Measurements from ENCODE around the gene MAPK4. TPM values are rescaled to one million over a fixed set of nuclear protein-coding genes. Genes with fewer than 3 reads are reported as not detected.
"Not testable (repeated sequence)": the region's sequence is repeated elsewhere in the genome, so short reads cannot be mapped to it uniquely, and the experiment has no call there.

Gene MAPK4
- total RNA-seq, 1 experiment from 2014 or later, result 0.21 TPM

DNA sequence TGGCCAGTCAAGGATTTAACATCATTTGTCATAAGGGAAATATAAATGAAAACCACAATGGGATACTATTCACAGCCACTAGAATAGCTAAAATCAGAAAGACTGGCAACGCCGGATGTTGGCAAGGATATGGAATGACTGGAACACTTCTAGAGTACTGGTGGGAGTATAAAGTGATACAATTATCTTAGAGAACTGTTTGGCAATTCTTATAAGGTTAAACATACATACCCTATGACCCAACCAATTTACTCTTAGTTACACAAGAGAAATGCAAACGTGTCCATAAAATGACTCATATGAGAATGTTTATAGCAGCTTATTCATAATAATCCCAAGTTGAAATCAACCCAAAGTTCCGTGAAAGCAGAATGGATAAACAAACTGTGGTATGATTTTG lies 35.1 kb downstream of the MAPK4 start:
- peak; percentile 88 for DNase-seq (ENCODE audit: unreplicated experiment)
- H3K4me3 Mint-ChIP-seq (ENCODE audit: unreplicated experiment), result no peak overlapping the region
- no peak overlapping the region for H3K27ac Mint-ChIP-seq (ENCODE audit: low read depth, unreplicated experiment)
- intact Hi-C loops (cut with micrococcal nuclease), result no loop called here
- no peaks in the 10 kb centered on the region for H3K36me3 Mint-ChIP-seq (ENCODE audit: insufficient read depth, unreplicated experiment)
- TF ChIP-seq, protein P1, sequence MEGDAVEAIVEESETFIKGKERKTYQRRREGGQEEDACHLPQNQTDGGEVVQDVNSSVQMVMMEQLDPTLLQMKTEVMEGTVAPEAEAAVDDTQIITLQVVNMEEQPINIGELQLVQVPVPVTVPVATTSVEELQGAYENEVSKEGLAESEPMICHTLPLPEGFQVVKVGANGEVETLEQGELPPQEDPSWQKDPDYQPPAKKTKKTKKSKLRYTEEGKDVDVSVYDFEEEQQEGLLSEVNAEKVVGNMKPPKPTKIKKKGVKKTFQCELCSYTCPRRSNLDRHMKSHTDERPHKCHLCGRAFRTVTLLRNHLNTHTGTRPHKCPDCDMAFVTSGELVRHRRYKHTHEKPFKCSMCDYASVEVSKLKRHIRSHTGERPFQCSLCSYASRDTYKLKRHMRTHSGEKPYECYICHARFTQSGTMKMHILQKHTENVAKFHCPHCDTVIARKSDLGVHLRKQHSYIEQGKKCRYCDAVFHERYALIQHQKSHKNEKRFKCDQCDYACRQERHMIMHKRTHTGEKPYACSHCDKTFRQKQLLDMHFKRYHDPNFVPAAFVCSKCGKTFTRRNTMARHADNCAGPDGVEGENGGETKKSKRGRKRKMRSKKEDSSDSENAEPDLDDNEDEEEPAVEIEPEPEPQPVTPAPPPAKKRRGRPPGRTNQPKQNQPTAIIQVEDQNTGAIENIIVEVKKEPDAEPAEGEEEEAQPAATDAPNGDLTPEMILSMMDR (IDR thresholded peaks at IDR 0.05; ENCODE audit: unreplicated experiment), result no peak
- BruUV-seq (replicated peaks), result no TSS peak
- ChIA-PET CTCF (interaction anchor here (0.7 kb wide), 1 partner anchor 215 kb away, joined by 3 read pairs; no protein-coding TSS in a partner anchor), POLR2A (interaction anchor here (0.8 to 1.4 kb wide), 2 partner anchors 19 to 33 kb away, joined by 3 read pairs; no protein-coding TSS in a partner anchor)
- H3K9me3 Mint-ChIP-seq (ENCODE audit: unreplicated experiment), result peaks cover 9% of the 10 kb centered on the region
- H3K4me1 Mint-ChIP-seq (ENCODE audit: insufficient read depth, unreplicated experiment), result no peaks in the 10 kb centered on the region
- H3K27me3 Mint-ChIP-seq (ENCODE audit: insufficient read depth, unreplicated experiment), result no peaks in the 10 kb centered on the region

DNA sequence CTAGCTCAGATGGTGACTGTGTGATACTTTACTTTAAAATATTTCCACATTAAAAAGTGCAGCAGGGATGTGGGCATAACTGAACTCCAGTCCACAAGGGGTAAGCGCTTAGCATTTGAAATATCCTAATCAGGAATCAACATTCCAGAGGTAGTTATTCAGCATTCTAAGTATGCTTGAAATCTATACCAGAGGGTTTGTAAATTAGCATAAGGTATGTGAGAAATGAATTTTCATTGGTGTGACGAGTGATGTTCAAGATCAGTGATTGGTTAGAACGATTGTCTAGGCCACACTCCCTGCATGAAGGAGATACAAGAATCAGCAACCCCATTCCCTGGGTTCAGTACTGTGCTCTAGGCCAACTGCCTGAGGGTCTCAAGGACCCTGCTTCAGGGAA lies 42.6 kb downstream of the MAPK4 start:
- no peak overlapping the region for H3K27ac Mint-ChIP-seq (ENCODE audit: low read depth, unreplicated experiment)
- ChIA-PET POLR2A (interaction anchor here (0.7 kb wide), 1 partner anchor 100 kb away, joined by 3 read pairs; no protein-coding TSS in a partner anchor), CTCF (no interaction called here)
- no TSS peak for BruUV-seq (replicated peaks)
- H3K36me3 Mint-ChIP-seq (ENCODE audit: insufficient read depth, unreplicated experiment), result no peaks in the 10 kb centered on the region
- H3K27me3 Mint-ChIP-seq (ENCODE audit: insufficient read depth, unreplicated experiment), result peaks cover 14% of the 10 kb centered on the region
- H3K4me3 Mint-ChIP-seq (ENCODE audit: unreplicated experiment), result no peak overlapping the region
- no peak for DNase-seq (ENCODE audit: unreplicated experiment)
- intact Hi-C loops (cut with micrococcal nuclease), result no loop called here
- H3K4me1 Mint-ChIP-seq (ENCODE audit: insufficient read depth, unreplicated experiment), result no peaks in the 10 kb centered on the region
- H3K9me3 Mint-ChIP-seq (ENCODE audit: unreplicated experiment), result no peaks in the 10 kb centered on the region
- TF ChIP-seq, protein P1 (IDR thresholded peaks at IDR 0.05; ENCODE audit: unreplicated experiment), result no peak

DNA sequence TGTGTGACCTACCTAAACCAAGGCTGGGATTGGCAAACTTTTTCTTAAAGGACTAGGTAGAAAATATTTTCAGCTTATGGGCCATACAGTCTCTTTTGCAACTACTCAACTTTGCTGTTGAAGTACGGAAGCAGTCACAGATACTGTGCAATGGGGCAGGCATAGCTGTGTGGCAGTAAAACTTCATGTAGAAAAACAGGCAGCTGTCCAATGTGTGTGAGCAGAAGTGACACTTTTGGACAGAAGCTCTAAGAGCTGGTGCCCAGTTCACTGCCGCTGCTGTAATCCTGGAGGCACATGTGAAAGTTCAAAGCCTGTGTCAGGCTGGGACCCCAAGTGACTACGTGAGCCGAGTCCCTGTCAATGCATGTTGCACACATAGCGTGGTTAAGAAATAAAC lies 46.7 kb downstream of the MAPK4 start:
- BruUV-seq (replicated peaks), result no TSS peak
- no peaks in the 10 kb centered on the region for H3K9me3 Mint-ChIP-seq (ENCODE audit: unreplicated experiment)
- ChIA-PET CTCF (no interaction called here), POLR2A (no interaction called here)
- H3K4me3 Mint-ChIP-seq (ENCODE audit: unreplicated experiment), result no peak overlapping the region
- no peak for DNase-seq (ENCODE audit: unreplicated experiment)
- no peak overlapping the region for H3K27ac Mint-ChIP-seq (ENCODE audit: low read depth, unreplicated experiment)
- TF ChIP-seq, protein P1 (IDR thresholded peaks at IDR 0.05; ENCODE audit: unreplicated experiment), result no peak
- no peaks in the 10 kb centered on the region for H3K36me3 Mint-ChIP-seq (ENCODE audit: insufficient read depth, unreplicated experiment)
- intact Hi-C loops (cut with micrococcal nuclease), result no loop called here
- peaks cover 6% of the 10 kb centered on the region for H3K27me3 Mint-ChIP-seq (ENCODE audit: insufficient read depth, unreplicated experiment)
- peaks cover 5% of the 10 kb centered on the region for H3K4me1 Mint-ChIP-seq (ENCODE audit: insufficient read depth, unreplicated experiment)

DNA sequence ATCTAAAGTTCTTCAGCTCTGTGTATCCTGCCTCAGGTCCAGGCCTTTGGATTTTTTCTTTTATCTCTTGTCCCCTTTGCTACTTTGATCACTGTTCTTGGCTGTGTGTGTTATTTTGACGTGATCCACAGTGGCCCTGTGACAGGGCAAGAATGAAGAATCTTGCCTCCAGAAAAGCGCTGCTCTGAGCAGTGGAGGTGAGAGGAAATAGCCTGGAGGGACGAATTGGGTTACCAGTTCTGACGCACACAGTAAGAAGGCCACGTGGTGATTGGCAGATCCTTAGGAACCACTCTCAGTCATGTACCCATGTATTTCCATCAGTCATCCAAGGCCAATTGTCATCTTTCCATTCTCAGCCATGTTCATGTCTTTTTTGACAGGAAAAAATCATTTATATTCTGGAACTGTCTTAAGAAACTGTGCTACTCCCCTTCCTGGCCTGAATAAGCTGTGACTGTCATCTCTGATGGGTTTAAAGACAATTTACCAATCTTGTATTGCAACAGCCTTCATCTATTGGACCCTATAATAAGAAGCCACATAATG lies 47.6 kb downstream of the MAPK4 start:
- no peaks in the 10 kb centered on the region for H3K9me3 Mint-ChIP-seq (ENCODE audit: unreplicated experiment)
- POLR2A ChIA-PET, result interaction anchor here (0.5 kb wide), 1 partner anchor 316 kb away, joined by 3 read pairs; no protein-coding TSS in a partner anchor
- TF ChIP-seq, protein P1 (IDR thresholded peaks at IDR 0.05; ENCODE audit: unreplicated experiment), result no peak
- CTCF ChIA-PET, result interaction anchor here (0.7 kb wide), 1 partner anchor 84 kb away, joined by 3 read pairs; no protein-coding TSS in a partner anchor
- H3K36me3 Mint-ChIP-seq (ENCODE audit: insufficient read depth, unreplicated experiment), result no peaks in the 10 kb centered on the region
- no peak overlapping the region for H3K4me3 Mint-ChIP-seq (ENCODE audit: unreplicated experiment)
- peaks cover 9% of the 10 kb centered on the region for H3K4me1 Mint-ChIP-seq (ENCODE audit: insufficient read depth, unreplicated experiment)
- BruUV-seq (replicated peaks), result no TSS peak
- H3K27me3 Mint-ChIP-seq (ENCODE audit: insufficient read depth, unreplicated experiment), result no peaks in the 10 kb centered on the region
- DNase-seq (ENCODE audit: unreplicated experiment), result no peak
- H3K27ac Mint-ChIP-seq (ENCODE audit: low read depth, unreplicated experiment), result no peak overlapping the region
- intact Hi-C loops (cut with micrococcal nuclease), result no loop called here

DNA sequence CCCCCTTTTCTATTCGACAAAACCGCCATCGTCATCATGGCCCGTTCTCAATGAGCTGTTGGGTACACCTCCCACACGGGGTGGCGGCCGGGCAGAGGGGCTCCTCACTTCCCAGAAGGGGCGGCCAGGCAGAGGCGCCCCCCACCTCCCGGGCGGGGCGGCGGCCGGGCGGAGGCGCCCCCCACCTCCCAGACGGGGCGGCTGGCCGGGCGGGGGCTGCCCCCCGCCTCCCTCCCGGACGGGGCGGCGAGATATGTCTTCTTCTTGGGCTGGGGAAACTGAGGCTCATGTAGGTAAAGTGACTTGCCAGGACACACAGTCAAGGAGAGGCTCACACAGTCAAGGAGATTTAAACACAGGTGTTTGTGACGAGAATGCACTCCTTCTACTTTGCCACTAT lies 49.3 kb downstream of the MAPK4 start:
- BruUV-seq (replicated peaks); intact Hi-C loops (cut with micrococcal nuclease); H3K27ac Mint-ChIP-seq (ENCODE audit: low read depth, unreplicated experiment); H3K36me3 Mint-ChIP-seq (ENCODE audit: insufficient read depth, unreplicated experiment); H3K4me1 Mint-ChIP-seq (ENCODE audit: insufficient read depth, unreplicated experiment); CTCF ChIA-PET; DNase-seq (ENCODE audit: unreplicated experiment); H3K9me3 Mint-ChIP-seq (ENCODE audit: unreplicated experiment); POLR2A ChIA-PET; H3K4me3 Mint-ChIP-seq (ENCODE audit: unreplicated experiment); H3K27me3 Mint-ChIP-seq (ENCODE audit: insufficient read depth, unreplicated experiment): not testable (repeated sequence)
